Subcutaneous abdominal adipose tissue (tissue), 5 donors: ENCODE measurements around the gene MRRF.

Source experiments
- H3K27ac ChIP-seq: one replicate; pipeline ENCODE4 v1.7.0; 2013; ENCODE audit warnings: low read depth, mild to moderate bottlenecking, inconsistent platforms, low read length, moderate library complexity
- H3K27me3 ChIP-seq, 5 donors: one replicate each; pipeline ENCODE4 v1.7.0; 2013; ENCODE audit warnings: low read length in 5 of 5, inconsistent platforms in 1 of 5; ENCODE audit not compliant: control insufficient read depth in 5 of 5, insufficient read depth in 4 of 5
- H3K36me3 ChIP-seq, 5 donors: one replicate each; pipeline ENCODE4 v1.7.0; 2013; ENCODE audit warnings: low read length in 5 of 5; ENCODE audit not compliant: control insufficient read depth in 5 of 5, insufficient read depth in 5 of 5
- H3K4me1 ChIP-seq, 5 donors: one replicate each; pipeline ENCODE4 v1.7.0; 2013; ENCODE audit warnings: low read length in 5 of 5, mild to moderate bottlenecking in 3 of 5, moderate library complexity in 1 of 5; ENCODE audit not compliant: control insufficient read depth in 5 of 5, insufficient read depth in 5 of 5
- H3K4me3 ChIP-seq, 5 donors: one replicate each; pipeline ENCODE4 v1.7.0; 2013; ENCODE audit warnings: low read length in 5 of 5, low read depth in 1 of 5
- H3K9ac ChIP-seq, 5 donors: one replicate each; pipeline ENCODE4 v1.7.0; 2013; ENCODE audit warnings: low read length in 5 of 5, mild to moderate bottlenecking in 4 of 5, moderate library complexity in 3 of 5
- H3K9me3 ChIP-seq, 5 donors: one replicate each; pipeline ENCODE4 v1.7.0; 2013; ENCODE audit warnings: low read length in 5 of 5; ENCODE audit not compliant: control insufficient read depth in 5 of 5
- donor health status: healthy.
- donor health status: healthy.
- donor health status: healthy.
- donor health status: healthy.
- donor health status: healthy.

The MRRF gene

GRCh38 chr9:122264360-122265148, at the start of gene MRRF, which contains the start of gene RBM18:
Gene MRRF (plus strand): TSS chr9:122264882. CDS start chr9:122270892, 6,010 bp downstream.
Gene RBM18 (minus strand): TSS chr9:122264840. CDS start chr9:122261492, 3,348 bp downstream.
- H3K27ac ChIP-seq, result peak within 1 kb of the TSS; percentile 98
- no peaks in the 10 kb centered on the region for H3K9me3 ChIP-seq
- H3K4me3 ChIP-seq, result peak within 1 kb of the TSS; percentile 70 to 95 (median 88)
- H3K36me3 ChIP-seq, result peaks cover 4 to 18% (median 12%) of the 10 kb centered on the region in 5 donors
- H3K9ac ChIP-seq, result peak within 1 kb of the TSS; percentile 91 to 98 (median 92)
- H3K27me3 ChIP-seq, result no peaks in the 10 kb centered on the region
- peaks cover 14 to 60% (median 48%) of the 10 kb centered on the region in 5 donors for H3K4me1 ChIP-seq

GRCh38 chr9:122215663-122216062, 49.0 kb upstream of the MRRF start:
- Histone ChIP-seq H3K4me1 (peaks cover 7 to 35% (median 32%) of the 10 kb centered on the region in 5 donors), H3K36me3 (peaks cover 0 to 7% (median 0%) of the 10 kb centered on the region in 5 donors), H3K9ac (no peak overlapping the region), H3K27ac (no peak overlapping the region), H3K4me3 (no peak overlapping the region), H3K27me3 (peaks cover 42 to 76% (median 72%) of the 10 kb centered on the region in 5 donors), H3K9me3 (no peaks in the 10 kb centered on the region)

- Histone ChIP-seq H3K27me3 (peaks cover 46 to 82% (median 78%) of the 10 kb centered on the region in 5 donors), H3K36me3 (peaks cover 0 to 7% (median 0%) of the 10 kb centered on the region in 5 donors), H3K9ac (no peak overlapping the region)
Measured at GRCh38 chr9:122216138-122216797, 48.4 kb upstream of the MRRF start.

GRCh38 chr9:122216798-122217418, 47.8 kb upstream of the MRRF start:
- no peak overlapping the region for H3K27ac ChIP-seq
- no peaks in the 10 kb centered on the region for H3K9me3 ChIP-seq
- no peak overlapping the region for H3K9ac ChIP-seq
- H3K36me3 ChIP-seq, result peaks cover 0 to 7% (median 0%) of the 10 kb centered on the region in 5 donors
- peaks cover 52 to 84% (median 81%) of the 10 kb centered on the region in 5 donors for H3K27me3 ChIP-seq
- peaks cover 7 to 37% (median 34%) of the 10 kb centered on the region in 5 donors for H3K4me1 ChIP-seq
- no peak overlapping the region for H3K4me3 ChIP-seq

More at GRCh38 chr9:122216138-122216797, 48.4 kb upstream of the MRRF start:
- no peak overlapping the region for H3K4me3 ChIP-seq
- no peaks in the 10 kb centered on the region for H3K9me3 ChIP-seq
- H3K27ac ChIP-seq, result no peak overlapping the region
- H3K4me1 ChIP-seq, result peaks cover 7 to 35% (median 32%) of the 10 kb centered on the region in 5 donors

- Histone ChIP-seq H3K4me3 (no peak overlapping the region), H3K27ac (no peak overlapping the region), H3K9ac (no peak overlapping the region), H3K9me3 (no peaks in the 10 kb centered on the region), H3K36me3 (peaks cover 0 to 7% (median 0%) of the 10 kb centered on the region in 5 donors), H3K27me3 (peaks cover 58 to 83% (median 80%) of the 10 kb centered on the region in 5 donors), H3K4me1 (peaks cover 8 to 41% (median 35%) of the 10 kb centered on the region in 5 donors)
Measured at GRCh38 chr9:122217640-122218039, 47.0 kb upstream of the MRRF start.

- Histone ChIP-seq H3K36me3 (peaks cover 0 to 2% (median 0%) of the 10 kb centered on the region in 5 donors), H3K4me1 (peaks cover 8 to 48% (median 38%) of the 10 kb centered on the region in 5 donors), H3K4me3 (peak overlapping the region in 2 of 5 donors; percentile 13 to 17), H3K27ac (no peak overlapping the region), H3K9ac (no peak overlapping the region), H3K27me3 (peaks cover 51 to 82% (median 75%) of the 10 kb centered on the region in 5 donors), H3K9me3 (no peaks in the 10 kb centered on the region)
Measured at GRCh38 chr9:122218071-122218934, 46.4 kb upstream of the MRRF start.

- Histone ChIP-seq H3K4me1 (peaks cover 8 to 52% (median 30%) of the 10 kb centered on the region in 5 donors), H3K27ac (no peak overlapping the region), H3K9me3 (no peaks in the 10 kb centered on the region), H3K4me3 (peak overlapping the region in 4 of 5 donors; percentile 5 to 50 (median 36)), H3K36me3 (peaks cover 0 to 2% (median 0%) of the 10 kb centered on the region in 5 donors), H3K27me3 (peaks cover 51 to 83% (median 74%) of the 10 kb centered on the region in 5 donors), H3K9ac (no peak overlapping the region)
Measured at GRCh38 chr9:122218935-122219855, 45.5 kb upstream of the MRRF start.

GRCh38 chr9:122219856-122220672, 44.6 kb upstream of the MRRF start:
- Histone ChIP-seq H3K27ac (no peak overlapping the region), H3K4me1 (peaks cover 8 to 51% (median 28%) of the 10 kb centered on the region in 5 donors), H3K9ac (no peak overlapping the region), H3K27me3 (peaks cover 52 to 86% (median 74%) of the 10 kb centered on the region in 5 donors), H3K9me3 (no peaks in the 10 kb centered on the region), H3K4me3 (peak overlapping the region; percentile 5 to 65 (median 42)), H3K36me3 (peaks cover 0 to 2% (median 0%) of the 10 kb centered on the region in 5 donors)
